ENCODE results near the gene GLA. TPM values are rescaled to one million over a fixed set of nuclear protein-coding genes. Genes with fewer than 3 reads are reported as not detected.

Gene GLA
- total RNA-seq, 3 donors from 2014 or later = 20.5 to 43.0 (median 31.5) TPM

DNA sequence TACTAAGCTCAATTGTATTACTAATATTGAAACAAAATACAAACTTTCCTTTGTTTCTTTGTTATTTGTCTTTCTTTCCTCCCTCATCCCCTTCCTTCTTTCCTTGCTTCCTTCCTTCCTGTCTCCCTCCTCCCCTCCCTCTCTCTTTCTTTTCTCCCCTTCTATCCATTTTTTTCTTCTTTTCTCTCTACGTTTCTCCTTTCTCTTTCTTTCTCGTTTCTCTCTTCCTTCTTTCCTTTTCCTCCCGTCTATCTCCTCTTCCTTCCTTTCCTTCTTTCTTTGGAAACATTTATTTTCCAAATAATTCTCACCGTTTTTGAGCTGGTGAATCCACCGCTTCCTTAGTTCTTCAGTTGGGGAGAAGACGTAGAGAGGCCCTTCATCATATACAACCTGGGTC lies 38.0 kb downstream of the GLA start:
- intact Hi-C loops (cut with DNase I; ENCODE audit: low total_unique reads) = no loop called here
- TF ChIP-seq POLR2AphosphoS5 (IDR thresholded peaks at IDR 0.05) (no peak), POLR2A (IDR thresholded peaks at IDR 0.05) (no peak)
- TF ChIP-seq, protein P1, sequence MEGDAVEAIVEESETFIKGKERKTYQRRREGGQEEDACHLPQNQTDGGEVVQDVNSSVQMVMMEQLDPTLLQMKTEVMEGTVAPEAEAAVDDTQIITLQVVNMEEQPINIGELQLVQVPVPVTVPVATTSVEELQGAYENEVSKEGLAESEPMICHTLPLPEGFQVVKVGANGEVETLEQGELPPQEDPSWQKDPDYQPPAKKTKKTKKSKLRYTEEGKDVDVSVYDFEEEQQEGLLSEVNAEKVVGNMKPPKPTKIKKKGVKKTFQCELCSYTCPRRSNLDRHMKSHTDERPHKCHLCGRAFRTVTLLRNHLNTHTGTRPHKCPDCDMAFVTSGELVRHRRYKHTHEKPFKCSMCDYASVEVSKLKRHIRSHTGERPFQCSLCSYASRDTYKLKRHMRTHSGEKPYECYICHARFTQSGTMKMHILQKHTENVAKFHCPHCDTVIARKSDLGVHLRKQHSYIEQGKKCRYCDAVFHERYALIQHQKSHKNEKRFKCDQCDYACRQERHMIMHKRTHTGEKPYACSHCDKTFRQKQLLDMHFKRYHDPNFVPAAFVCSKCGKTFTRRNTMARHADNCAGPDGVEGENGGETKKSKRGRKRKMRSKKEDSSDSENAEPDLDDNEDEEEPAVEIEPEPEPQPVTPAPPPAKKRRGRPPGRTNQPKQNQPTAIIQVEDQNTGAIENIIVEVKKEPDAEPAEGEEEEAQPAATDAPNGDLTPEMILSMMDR (IDR thresholded peaks at IDR 0.05) = no peak
- Histone ChIP-seq H3K4me3 (no peak overlapping the region), H3K4me1 (no peaks in the 10 kb centered on the region), H3K36me3 (no peaks in the 10 kb centered on the region), H3K27ac (no peak overlapping the region), H3K27me3 (peaks cover 0 to 49% of the 10 kb centered on the region in 2 donors), H3K9me3 (no peaks in the 10 kb centered on the region)
- no peak for DNase-seq (ENCODE audit: low spot score in 2 of 2)

DNA sequence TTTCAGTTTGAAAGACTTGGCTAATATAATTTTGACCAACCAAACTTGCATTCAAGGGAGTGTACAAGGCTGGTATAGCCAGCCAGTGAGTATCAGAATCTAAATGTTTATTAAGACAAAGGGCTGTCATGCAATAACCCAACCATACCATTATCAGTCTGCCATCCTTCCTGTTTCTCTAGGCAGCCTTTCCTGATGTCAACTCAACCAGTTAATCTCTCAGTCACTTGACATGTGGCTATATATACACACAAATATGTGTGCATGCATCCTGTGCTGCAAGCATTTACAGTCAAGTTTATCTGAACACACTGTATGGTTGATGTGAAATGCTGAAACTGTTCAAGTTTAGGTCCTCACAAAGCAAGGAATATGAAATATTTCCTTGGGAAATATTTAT lies 38.9 kb downstream of the GLA start:
- DNase-seq (ENCODE audit: low spot score in 2 of 2) = no peak
- H3K9me3 ChIP-seq = no peaks in the 10 kb centered on the region
- H3K27ac ChIP-seq = no peak overlapping the region
- TF ChIP-seq, protein P1 (IDR thresholded peaks at IDR 0.05) = no peak
- TF ChIP-seq POLR2A (IDR thresholded peaks at IDR 0.05) (no peak), POLR2AphosphoS5 (IDR thresholded peaks at IDR 0.05) (no peak)
- peaks cover 0 to 52% of the 10 kb centered on the region in 2 donors for H3K27me3 ChIP-seq
- no peak overlapping the region for H3K4me3 ChIP-seq
- no peaks in the 10 kb centered on the region for H3K4me1 ChIP-seq
- intact Hi-C loops (cut with DNase I; ENCODE audit: low total_unique reads) = no loop called here
- no peaks in the 10 kb centered on the region for H3K36me3 ChIP-seq

DNA sequence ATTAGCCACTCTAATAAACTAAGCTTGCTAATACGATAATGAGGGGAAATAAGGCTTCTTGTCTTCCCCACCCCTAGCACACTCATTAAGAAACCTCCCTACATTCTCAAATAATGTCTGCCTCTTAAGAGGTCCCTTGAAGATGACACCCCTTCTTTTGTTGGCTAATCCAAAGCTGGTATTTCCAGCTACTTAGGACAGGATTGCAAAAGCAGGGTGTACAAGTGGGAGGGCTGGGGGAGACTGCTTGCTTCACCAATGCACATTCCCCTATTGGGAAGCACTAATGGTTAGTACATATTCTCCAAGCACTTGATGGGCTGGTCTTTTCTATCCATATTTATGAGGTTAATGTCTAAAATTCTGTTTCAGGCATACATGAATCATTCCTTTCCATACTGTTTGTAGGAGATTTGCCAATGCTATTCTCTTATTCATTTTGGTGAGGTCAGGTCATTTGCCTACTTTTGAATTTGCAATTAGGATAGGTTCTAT lies 42.4 kb downstream of the GLA start:
- Histone ChIP-seq H3K4me3 (no peak overlapping the region), H3K9me3 (no peaks in the 10 kb centered on the region), H3K27me3 (peaks cover 0 to 52% of the 10 kb centered on the region in 2 donors), H3K27ac (no peak overlapping the region), H3K4me1 (no peaks in the 10 kb centered on the region), H3K36me3 (no peaks in the 10 kb centered on the region)
- DNase-seq (ENCODE audit: low spot score in 2 of 2) = no peak
- intact Hi-C loops (cut with DNase I; ENCODE audit: low total_unique reads) = no loop called here
- TF ChIP-seq POLR2A (IDR thresholded peaks at IDR 0.05) (no peak), POLR2AphosphoS5 (IDR thresholded peaks at IDR 0.05) (no peak)
- TF ChIP-seq, protein P1 (IDR thresholded peaks at IDR 0.05) = no peak

DNA sequence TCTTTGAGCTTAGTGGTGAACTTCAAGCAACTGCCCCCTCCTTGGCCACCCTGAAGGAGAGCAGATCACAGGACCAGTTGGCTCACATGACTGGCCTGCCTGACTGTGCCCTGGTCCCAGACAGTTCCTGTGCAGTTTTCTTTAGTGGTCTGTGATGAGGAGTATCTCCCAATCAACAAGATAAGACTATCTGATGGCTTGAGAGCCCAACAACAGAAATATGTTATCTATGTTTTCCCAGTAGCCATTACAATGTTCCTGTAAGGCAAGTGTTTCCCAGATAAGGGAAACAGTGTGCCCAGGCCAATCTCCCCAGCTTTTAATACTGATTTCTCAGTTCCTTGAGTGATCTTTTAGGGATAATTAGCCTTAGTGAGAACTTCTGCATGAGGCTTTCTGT lies 45.0 kb downstream of the GLA start:
- Histone ChIP-seq H3K36me3 (no peaks in the 10 kb centered on the region), H3K4me3 (no peak overlapping the region), H3K9me3 (no peaks in the 10 kb centered on the region), H3K4me1 (no peaks in the 10 kb centered on the region), H3K27ac (no peak overlapping the region), H3K27me3 (peaks cover 0 to 52% of the 10 kb centered on the region in 2 donors)
- DNase-seq (ENCODE audit: low spot score in 2 of 2) = no peak
- TF ChIP-seq POLR2AphosphoS5 (IDR thresholded peaks at IDR 0.05) (no peak), POLR2A (IDR thresholded peaks at IDR 0.05) (no peak)
- intact Hi-C loops (cut with DNase I; ENCODE audit: low total_unique reads) = no loop called here

DNA sequence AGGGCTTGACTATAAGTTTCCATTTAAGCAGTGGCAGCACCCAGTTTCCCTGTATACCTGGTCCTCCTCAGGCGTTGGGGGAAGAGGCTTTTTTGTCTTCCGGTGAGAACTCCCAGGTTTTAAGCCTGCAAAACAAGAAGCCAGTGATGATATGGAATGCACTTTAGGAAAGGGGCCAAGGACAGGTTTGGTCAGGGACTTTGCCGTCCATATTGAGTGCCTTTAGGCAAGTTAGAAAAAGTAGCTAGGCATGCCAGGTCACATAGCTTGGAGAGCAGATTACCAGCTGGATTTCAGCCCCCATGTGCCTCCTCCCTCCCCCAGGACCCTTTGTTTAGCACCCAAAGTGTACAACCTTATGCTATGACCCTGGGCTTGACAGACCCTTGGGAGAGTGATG lies 45.6 kb downstream of the GLA start:
- H3K9me3 ChIP-seq = no peaks in the 10 kb centered on the region
- TF ChIP-seq, protein P1 (IDR thresholded peaks at IDR 0.05) = no peak
- TF ChIP-seq POLR2AphosphoS5 (IDR thresholded peaks at IDR 0.05) = no peak
- no peak for TF ChIP-seq POLR2A (IDR thresholded peaks at IDR 0.05)
- peaks cover 0 to 53% of the 10 kb centered on the region in 2 donors for H3K27me3 ChIP-seq
- H3K36me3 ChIP-seq = no peaks in the 10 kb centered on the region
- no peaks in the 10 kb centered on the region for H3K4me1 ChIP-seq
- H3K27ac ChIP-seq = no peak overlapping the region
- no peak overlapping the region for H3K4me3 ChIP-seq
- no peak for DNase-seq (ENCODE audit: low spot score in 2 of 2)
- intact Hi-C loops (cut with DNase I; ENCODE audit: low total_unique reads) = no loop called here

DNA sequence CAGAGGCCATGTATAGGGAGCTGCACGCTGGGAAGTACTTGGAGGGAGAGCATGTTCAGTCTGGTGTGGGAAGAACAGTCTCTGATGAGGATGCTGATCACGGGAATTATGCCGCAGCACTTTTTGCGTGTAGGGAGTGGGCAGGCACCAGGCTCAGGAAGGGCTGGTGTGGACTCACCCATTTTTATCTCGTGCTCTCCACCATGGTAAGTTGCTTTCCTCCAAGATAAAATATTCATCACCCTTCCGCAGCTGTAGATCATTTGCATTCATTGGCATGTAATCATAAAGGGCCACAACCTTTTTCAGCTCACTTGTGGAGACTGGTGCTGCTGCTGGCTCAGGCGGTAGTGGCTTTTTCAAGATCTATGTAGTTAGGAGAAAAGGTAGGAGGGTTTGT lies 47.3 kb downstream of the GLA start:
- H3K4me3 ChIP-seq = no peak overlapping the region
- intact Hi-C loops (cut with DNase I; ENCODE audit: low total_unique reads) = no loop called here
- DNase-seq (ENCODE audit: low spot score in 2 of 2) = no peak
- TF ChIP-seq, protein P1 (IDR thresholded peaks at IDR 0.05) = no peak
- TF ChIP-seq POLR2AphosphoS5 (IDR thresholded peaks at IDR 0.05) (no peak), POLR2A (IDR thresholded peaks at IDR 0.05) (no peak)
- H3K4me1 ChIP-seq = no peaks in the 10 kb centered on the region
- H3K36me3 ChIP-seq = no peaks in the 10 kb centered on the region
- H3K9me3 ChIP-seq = no peaks in the 10 kb centered on the region
- peaks cover 0 to 60% of the 10 kb centered on the region in 2 donors for H3K27me3 ChIP-seq
- H3K27ac ChIP-seq = no peak overlapping the region
